GM18909 (cell line): ENCODE data around the gene ZNF700.
"Not testable (repeated sequence)": the region's sequence is repeated elsewhere in the genome, so short reads cannot be mapped to it uniquely, and the experiment has no call there.

Experiments
- ATAC-seq: cut with Tn5 transposase; IDR thresholded peaks from one replicate; pipeline ENCODE4 v1.9.1; 2021; ENCODE audit warnings: mild to moderate bottlenecking; ENCODE audit not compliant: unreplicated experiment, poor library complexity

ZNF700 gene

DNA sequence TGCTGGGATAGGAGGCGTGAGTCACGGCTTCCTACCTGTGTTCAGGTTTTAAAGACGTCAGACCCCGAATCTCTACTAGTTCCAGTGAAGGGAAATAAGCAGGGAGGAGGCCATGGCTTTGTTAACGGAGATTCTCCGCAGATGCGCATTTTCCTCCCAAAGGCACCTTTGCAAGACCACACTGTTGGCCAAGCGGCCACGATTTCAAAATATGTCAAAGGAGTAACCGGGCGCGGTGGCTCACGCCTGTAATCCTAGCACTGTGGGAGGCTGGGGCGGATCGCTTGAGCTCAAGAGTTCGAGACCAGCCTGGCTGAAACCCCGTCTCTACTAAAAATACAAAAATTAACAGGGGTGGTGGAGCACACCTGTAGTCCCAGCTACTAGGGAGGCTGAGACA lies 61.8 kb downstream of the ZNF700 start:
- no peak for ATAC-seq

DNA sequence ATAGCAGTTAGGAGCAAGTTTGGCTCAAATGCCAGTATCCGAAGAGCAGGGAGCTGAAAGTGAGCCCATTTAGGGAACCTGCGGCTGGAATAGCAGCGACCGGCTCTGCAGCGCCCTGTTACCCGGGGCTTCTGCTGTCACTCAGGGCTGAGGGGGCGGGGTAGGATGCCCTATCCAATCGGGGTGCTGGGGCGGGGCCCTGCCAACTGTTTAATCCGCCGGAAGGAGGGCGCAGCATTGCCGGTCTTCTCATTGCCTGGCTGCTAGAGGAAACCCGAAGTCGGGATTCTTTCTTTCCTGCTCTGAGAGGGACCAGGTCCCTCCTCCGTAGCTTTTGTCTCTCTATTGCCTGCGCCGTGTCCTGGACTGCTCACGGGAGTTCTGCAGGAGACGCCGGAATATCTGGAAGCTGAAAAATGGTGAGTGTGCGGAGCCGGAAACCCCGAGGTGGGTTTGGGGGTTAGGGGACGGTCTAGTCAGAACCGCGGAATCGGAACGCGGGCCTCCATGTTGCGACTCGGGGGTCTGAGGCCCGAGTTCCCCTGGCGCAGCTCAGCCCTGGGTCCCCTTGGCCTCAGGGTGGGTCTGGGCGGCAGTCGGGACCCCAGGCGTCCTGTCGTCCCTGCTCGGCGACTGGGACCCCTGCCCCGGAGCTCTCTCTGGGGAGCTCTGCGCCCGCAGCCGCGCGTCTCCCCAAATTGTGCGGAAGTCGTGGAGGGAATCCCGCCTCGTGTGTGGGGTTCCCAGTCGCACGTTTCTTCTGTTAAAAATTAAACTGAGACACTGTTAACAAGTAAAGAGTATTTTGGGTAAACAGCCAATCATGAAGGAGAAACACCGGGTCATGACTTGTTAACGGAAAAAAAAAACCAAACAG lies 62.7 kb downstream of the ZNF700 start:
- peak; percentile 77 for ATAC-seq

DNA sequence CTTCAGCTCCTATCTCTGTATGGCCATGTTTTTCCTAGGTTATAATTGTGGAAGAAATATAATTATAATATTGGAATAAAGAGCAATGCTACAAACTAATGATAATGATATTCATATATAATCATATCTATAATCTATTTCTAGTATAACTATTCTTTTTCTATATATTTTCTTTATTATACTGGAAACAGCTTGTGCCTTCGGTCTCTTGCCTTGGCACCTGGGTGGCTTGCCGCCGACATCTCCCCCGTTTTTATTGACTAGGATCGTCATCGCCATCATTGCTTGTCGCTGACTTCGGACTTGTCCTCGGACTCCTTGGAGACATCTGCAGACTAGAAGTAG lies 64.2 kb downstream of the ZNF700 start:
- ATAC-seq: no peak

DNA sequence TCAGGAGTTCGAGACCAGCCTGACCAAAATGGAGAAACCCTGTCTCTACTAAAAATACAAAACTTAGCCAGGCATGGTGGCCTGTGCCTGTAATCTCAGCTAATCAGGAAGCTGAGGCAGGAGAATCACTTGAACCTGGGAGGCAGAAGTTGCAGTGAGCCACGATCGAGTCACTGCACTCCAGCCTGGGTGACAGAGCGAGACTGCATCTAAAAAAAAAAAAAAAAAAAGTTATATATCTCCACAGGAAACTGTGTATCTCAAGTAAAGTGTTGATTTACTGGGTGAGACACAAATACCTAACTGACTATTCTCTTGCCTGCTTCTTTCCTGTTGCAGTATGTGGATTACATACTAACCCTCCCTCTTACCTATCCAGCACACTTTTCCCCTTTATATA lies 67.0 kb downstream of the ZNF700 start:
- not testable (repeated sequence) for ATAC-seq

DNA sequence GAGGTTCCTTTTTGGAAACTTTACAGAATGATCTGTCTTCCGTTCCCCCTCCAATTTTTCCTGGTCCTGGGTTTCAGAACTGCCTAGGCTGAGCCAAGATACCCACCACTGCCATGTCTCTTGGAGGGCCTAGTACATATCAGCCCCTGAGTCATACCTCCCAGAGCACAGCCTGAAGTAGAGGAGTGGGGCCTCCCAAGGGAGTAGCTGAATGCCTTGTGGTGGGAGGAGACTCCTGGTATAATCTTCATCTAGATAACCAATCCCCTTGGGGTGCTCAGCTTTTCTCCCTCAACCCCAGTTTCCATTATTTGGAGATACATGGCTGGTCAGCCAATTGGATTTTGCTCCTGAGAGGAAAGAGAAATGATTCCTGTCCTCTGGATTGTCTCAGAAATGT lies 70.3 kb downstream of the ZNF700 start:
- ATAC-seq: no peak
